Renal cortex interstitium (tissue), 11 donors: ENCODE measurements around the gene LINC01488. TPM values are rescaled to one million over a fixed set of nuclear protein-coding genes. Genes with fewer than 3 reads are reported as not detected.

ENCODE experiments used
- DNase-seq, 11 donors: peaks; one replicate each; pipeline ENCODE4 v3.0.0-alpha.2; 2013; ENCODE audit warnings: low read depth in 9 of 11, low spot score in 4 of 11; ENCODE audit errors: extremely low read depth in 1 of 11
- polyA plus RNA-seq, 3 donors: library from polyadenylated mRNA; unstranded; fragments of 120-200 nt; gene quantifications; one replicate each; pipeline ENCODE4 v1.2.1, GENCODE V29; 2013; ENCODE audit not compliant: insufficient read length in 3 of 3

Gene LINC01488
- polyA plus RNA-seq, 3 donors, result 0.06 to 0.09 (median 0.08) TPM

- no peak for DNase-seq
Observed at GRCh38 chr11:69515271-69516245, 34.1 kb downstream of the LINC01488 start.

GRCh38 chr11:69516526-69516925 is 35.1 kb downstream of the LINC01488 start:
- DNase-seq, result no peak

- no peak for DNase-seq
Observed at GRCh38 chr11:69518081-69518950, 36.9 kb downstream of the LINC01488 start.

- no peak for DNase-seq
Observed at GRCh38 chr11:69520186-69520916, 38.9 kb downstream of the LINC01488 start.

GRCh38 chr11:69521457-69521856 is 40.0 kb downstream of the LINC01488 start:
- no peak for DNase-seq

- DNase-seq, result no peak
Observed at GRCh38 chr11:69523453-69523852, 42.0 kb downstream of the LINC01488 start.

- peak in 2 of 11 donors; percentile 22 to 31 for DNase-seq
Observed at GRCh38 chr11:69524291-69524882, 42.9 kb downstream of the LINC01488 start.

- DNase-seq, result no peak
Observed at GRCh38 chr11:69524991-69525411, 43.5 kb downstream of the LINC01488 start.

GRCh38 chr11:69525516-69526452 is 44.3 kb downstream of the LINC01488 start:
- no peak for DNase-seq

GRCh38 chr11:69526453-69526810 is 45.0 kb downstream of the LINC01488 start:
- no peak for DNase-seq

GRCh38 chr11:69529001-69529400 is 47.5 kb downstream of the LINC01488 start:
- no peak for DNase-seq

- no peak for DNase-seq
Observed at GRCh38 chr11:69530278-69531070, 49.0 kb downstream of the LINC01488 start.

GRCh38 chr11:69531071-69531716 is 49.7 kb downstream of the LINC01488 start:
- no peak for DNase-seq

GRCh38 chr11:69531717-69532088 is 50.2 kb downstream of the LINC01488 start:
- no peak for DNase-seq

GRCh38 chr11:69533296-69534165 is 52.1 kb downstream of the LINC01488 start:
- no peak for DNase-seq

GRCh38 chr11:69534166-69534530 is 52.7 kb downstream of the LINC01488 start:
- DNase-seq, result no peak
